HUDEP-2 (cell line): ENCODE results near the gene CSF3R.

Experiments used
- DNase-seq, 76 experiments: peaks; one replicate each; lab custom pipeline; 2025; ENCODE audit not compliant: unreplicated experiment in 76 of 76; lab: John Stamatoyannopoulos, UW

The CSF3R gene

DNA sequence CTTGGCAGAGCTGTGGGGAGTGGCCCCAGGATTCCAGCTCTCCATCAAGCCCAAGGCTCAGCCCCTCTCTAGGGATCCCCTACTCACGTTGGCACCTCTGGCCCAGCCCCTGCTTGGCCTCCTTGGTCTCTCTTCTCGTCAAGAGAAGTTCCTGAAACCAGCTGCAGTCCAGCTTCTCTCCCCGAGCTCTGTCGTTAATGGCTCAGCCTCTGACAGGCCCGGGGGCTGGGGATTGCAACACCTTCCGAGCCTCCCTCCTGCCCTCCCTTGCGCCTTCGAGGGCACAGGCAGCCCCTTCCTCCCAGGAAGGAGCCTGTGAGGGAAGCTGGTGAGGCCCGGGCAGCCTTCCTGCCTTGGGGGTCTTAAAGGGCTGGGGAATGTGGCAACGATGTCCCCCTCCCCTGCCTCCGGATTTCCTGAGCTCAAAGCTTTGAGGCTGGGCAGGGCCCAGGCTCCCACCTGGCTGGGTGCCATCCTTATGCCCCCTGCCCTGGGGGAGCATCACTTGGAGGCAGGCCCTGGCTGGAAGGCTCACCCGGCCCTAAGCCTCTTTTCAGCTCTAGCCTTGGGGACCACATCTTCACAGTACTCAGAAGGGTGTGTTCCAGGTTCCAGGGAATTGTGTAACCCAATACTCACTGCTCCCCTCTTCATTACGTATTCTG, at the start of gene CSF3R:
TSS of gene CSF3R (minus strand) at position 190 of the 665 bp plus-strand sequence. CDS start 3,417 bp downstream, outside the sequence.
- no peak for DNase-seq

DNA sequence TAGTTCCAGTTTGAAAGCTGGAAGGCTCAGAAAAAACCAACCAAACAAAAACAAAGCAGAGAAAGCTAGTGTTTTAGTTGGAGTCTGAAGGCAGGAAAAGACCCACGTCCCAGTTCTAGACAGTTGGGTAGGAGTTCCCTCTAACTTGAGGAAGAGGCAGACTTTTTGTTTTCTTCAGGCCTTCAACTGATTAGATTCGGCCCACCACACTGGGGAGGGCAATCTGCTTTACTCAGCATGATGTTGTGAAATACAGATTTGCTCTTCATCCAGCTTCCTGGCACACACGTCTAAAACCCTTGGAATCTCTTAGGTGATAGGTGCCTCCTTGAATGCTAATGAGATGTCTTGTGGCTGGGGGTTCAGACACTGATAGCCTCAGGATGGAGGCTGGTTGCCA, 49.1 kb upstream of the CSF3R start:
- no peak for DNase-seq

DNA sequence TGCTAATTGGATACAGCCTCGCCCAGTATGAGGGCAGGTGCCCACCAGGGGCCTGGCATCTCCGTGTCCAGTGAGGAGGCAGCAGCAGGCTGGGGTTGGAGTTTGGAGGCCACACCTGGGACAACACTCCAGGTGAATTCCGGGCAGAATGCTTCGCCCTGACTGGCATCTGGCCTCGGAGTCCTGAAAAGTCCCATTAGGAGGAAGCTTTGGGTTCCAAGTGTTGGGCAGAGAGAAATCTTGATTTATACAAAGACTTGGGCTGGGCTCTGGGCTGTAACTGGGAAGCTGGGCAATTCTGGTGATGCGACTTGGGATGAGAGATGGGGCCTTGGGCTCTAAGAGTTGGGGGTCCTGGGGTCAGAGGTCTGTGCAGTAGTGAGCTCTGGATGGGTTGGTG, 48.1 kb upstream of the CSF3R start:
- DNase-seq, result no peak

DNA sequence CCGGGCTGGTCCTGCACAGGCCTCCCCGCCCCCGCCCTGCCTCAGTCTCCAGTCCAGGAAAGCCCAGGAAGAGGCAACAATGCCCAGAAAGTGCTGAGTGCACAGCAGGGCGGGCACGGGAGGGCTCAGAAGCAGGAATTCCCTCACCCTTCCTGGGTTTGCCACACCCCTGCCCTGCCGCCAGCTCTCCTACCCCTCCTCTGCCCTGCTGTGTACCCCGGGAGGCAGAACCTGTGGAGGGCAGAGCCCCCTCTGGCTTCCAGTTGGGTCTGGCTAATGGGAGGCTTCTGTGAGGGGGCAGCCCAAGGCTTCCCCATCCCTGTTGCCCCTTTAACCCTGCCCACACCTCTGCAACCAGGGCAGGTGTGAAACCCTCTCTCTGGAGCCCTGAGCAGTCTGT, 47.5 kb upstream of the CSF3R start:
- no peak for DNase-seq

DNA sequence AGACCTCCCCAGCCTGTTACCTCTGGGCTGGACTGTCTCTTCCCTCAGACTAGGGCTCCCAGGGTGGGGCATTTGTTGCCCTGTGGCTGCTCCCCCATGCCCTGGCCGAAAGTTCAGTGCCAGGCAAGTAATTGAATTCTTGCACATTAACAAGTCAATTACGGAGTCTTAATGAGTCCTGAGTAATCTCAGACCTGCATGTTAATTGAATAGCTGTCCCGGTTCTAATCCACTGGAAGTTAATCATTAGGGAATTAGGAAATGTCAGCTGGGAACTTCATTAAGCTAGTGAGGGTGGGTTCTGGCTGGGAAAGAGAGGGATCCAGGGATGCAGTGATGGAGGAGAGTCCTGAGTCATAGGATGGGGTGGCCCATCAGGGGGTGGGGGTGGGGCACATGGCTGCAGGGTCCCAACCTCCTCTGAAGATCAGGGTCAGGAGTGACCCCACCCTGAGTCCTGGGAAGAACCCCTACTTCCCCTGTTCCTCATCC, 47.1 kb upstream of the CSF3R start:
- DNase-seq, result no peak

DNA sequence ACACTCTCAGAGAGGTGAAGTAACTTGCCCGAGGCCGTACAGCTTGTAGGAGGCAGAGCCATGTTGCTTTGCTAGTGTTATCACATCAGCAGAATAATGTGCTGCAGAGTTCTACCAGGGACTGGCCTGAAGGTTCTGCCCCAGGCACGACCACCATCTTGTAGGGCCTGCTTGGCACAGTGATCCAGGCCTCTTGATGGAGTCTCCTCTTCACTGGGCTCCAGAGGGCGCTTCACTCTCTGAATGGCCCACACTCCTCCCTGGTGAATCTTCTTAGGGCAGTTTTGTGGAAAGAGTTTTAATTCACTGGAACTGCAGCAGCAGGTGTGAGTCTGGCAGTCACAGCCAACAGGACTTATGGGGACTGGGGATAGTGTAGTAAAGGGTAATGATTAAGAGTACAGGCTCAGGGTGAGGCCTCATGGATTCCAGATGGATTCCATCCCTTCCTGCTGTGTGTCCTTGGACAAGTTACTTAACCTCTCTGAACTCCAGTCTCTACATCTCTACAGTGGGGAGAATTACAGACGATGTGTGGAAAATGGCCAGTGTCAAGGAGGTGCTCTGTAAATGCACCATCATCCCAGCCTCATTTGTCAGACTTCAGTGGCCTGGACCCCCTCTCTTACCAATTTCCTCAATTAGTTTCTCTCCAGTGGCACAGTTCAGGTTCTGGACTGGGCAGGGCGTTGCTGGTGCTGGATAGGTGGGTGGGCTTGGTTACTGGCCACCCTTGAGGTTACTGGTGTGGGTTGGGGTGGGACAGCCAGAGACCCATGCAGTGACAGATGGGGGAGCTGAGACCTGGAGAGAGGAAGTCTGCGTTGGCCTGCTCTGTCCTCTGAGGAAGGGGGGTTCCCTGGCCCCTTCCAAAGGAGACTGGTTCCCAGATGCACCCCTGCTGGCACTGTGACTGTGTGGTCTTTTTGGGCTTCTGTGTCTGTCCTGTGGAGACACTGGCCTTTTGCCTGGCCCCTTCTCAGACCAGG, 45.9 kb upstream of the CSF3R start:
- peak in 3 of 76 experiments; percentile 3 to 32 (median 8) for DNase-seq

DNA sequence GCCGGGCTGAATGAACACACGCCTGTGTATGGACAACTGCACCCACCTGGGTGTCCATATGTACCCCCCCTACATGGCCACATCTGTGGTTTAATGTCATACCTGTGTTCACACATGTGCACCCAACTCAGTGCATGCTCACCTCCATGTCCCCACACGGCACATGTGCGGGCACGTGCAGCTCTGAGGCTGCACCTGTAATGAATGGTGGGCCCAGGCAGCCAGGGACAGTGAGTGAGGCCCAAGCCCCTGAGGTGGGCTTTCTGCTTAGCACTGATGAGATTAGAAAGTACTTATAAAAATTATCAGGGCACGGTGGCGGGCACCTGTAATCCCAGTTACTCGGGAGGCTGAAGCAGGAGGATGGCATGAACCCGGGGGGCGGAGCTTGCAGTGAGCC, 42.5 kb upstream of the CSF3R start:
- DNase-seq, result no peak

DNA sequence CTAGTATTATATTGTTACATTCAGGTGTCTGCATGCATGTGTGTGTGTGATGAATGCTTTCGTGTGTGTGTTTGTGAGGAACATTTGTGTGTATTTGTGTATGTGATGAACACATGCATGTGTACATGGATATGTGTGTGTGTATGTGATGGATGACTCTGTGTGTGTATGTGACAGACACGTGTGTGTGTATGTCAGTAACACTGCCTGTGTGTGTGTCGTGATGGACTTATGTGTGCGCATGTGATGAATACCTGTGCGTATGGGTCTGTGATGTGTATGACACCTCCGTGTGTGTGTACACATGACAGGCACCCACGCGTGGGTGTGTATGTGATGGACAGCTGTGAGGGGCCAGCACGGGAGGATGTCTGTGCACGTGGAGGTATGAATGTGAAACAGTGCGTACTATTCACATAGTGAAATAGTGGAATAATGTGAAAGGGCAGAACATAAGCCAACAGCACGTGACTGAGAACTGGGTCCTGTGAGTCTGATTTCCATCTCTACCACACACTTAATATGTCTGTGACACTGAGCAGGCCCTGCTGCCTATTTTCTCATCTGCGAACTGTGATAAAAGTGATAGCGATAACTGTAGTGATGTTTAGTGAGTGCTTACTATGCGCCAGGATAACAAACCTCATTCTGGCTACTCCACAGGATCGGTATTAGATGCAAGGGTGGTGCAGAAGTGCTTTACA, 41.8 kb upstream of the CSF3R start:
- DNase-seq, result no peak

DNA sequence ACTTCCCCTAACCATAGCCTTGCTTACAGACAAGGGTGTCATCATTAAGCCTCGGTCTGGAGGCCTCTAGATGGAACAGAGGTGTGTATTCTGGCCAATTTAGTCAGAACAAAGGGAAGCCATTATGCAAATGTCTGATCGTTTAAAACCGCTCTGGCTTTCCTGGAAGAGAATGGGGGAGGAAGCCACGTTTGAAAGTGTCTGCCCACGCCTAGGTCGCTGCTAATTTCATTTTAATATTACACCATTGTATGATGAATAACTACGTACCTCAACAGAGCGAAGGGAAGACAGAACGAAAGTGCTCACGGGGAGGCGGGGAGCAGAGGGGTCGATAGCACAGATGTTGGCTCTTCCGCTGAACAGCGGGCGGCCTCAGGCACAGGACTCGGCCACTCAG, 41.1 kb upstream of the CSF3R start:
- no peak for DNase-seq

DNA sequence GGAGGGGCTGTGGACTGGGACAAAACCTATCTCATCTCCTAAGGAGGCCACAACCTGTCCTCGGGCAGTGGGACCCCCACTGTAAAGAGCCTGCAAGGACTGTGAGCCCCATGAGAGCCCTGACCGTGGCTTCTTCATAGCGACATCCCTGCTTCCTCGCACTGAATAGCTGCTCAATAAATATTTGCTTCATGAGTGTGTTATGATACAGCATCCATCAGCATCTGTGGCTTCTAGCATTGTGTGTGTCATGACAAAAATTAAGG, 40.5 kb upstream of the CSF3R start:
- no peak for DNase-seq

DNA sequence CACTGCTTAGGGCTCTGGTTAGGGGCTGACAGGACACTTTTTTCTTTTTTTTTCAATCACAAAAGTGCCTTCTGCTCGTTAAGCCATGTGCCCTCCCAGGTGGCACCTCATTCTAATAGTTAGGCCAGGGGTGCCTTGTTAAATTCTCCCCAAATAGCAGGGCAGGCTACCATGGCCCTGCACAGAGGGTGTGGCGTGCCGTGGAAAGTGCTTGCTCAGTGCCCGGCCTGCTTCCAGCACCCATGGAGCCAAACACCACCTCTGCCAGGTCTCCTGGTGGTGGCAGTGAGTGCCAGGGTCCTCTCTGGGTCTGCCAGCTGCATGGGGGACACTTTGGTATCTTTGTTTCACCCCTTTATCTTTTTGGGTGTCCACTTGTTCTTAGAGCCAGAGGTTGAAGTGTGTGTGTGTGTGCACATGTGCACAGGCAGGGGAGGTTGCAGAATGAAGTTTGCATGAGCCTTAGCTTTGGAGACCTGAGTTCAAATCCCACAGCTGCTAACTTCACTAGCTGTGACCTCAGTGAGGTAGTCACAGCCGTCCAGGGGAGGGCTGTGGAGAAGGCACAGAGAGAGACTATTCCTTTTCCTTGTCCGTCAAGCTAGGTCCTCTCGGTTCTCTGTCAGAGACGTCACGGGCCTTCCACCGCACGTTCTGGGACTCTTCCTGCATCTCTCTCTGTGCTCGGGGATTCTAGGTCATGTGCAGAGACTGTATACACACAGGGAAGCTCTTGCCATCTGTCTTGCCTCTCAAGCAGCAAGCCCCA, 39.9 kb upstream of the CSF3R start:
- DNase-seq, result no peak

DNA sequence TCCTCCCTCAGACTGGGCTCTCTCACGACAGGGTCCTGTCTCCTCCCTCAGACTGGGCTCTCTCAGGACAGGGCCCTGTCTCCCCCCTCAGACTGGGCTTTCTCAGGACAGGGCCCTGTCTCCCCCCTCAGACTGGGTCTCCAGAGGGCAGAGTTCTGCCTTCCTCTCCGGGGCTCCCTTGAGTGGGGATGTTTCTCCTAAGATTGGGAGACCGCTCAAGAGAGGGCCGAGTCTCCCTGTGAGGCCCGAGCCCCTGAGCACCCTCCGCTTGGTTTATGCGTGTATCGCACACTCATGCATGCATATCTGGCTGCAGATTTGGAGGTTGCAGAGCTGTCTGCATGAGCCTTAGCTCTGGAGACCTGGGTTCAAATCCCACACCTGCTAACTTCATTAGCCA, 39.3 kb upstream of the CSF3R start:
- DNase-seq, result no peak

DNA sequence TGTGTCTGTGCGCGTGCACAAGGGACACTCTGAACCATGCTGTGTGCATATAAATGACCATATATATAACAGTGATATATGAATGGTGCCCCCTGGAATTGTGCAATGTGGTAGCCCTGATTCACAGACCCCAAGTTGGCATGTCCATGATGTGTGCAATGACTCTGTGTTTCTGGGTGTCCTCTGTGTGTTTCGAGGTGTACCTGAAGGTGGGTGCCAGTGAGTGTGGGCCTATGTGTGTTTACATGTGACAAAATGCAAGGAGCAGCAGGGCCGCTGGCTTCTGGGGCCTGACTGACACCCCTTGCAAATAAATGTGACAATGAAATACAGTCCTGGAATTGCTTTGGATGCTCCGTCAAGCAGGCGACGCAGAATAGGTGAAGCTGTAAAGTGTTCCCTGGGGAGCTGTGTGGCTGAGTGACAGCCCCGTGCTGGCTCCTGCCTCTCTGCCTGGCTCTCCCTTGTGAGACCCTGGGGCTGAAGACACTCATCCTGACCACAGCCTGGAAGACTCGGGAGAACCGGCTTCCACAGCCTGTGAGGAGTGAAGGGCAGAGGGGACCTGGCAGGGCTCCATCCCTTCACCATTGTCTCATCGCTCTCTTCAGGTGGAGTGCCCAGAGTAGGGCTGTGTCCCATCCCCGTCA, 38.2 kb upstream of the CSF3R start:
- no peak for DNase-seq

DNA sequence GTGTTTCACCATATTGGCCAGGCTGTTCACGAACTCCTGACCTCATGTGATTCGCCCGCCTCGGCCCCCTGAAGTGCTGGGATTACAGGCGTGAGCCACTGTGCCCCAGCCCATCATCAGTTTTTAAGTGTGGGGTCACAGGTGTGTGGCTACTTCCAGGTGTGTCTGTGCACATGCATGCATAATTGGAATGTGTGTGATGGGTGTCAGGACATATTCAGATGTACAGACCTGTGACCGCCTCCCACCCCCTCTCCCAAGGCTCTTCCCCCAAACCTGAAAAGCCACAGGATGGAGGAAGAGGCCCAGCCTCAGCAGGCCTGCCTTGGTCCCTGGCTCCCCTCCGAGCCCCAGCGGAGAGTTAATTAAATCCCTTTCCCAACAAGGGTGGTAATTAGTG, 37.3 kb upstream of the CSF3R start:
- no peak for DNase-seq

DNA sequence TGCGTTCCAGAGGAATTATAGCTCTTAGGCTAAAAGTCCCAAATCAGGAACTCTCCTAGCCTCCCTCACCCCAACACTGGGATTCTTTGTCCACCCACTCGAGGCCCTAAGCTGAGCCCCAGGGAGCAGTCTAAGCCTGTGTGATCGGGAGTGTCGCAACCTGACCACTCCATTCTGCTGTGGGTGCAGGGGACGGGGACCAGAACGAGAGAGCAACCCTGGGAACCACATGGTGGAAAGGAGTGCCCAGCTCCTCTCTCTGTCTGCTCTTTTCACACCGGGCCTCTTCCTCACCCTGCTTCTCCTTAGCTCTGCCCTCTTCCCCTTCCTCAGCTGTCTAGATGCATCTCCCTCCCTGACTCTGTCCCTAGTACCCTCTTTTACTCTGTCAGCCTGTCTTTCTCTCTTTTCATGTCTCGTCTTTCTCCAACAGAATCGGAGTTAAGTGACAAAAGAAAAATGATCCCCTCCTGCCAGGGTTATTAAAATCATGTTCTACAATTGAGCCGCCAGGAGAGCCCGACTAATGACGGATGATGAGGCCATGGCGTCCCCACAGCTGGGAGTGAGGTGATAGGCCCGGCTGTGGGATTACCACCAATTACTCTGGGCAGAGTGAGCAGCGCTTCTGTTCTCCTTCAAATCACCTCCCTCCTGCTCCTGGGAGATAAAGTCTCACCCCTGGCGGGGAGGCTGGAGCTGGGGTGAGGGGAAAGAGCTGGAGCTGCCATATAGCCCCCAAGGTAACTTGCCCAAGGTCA, 34.5 kb upstream of the CSF3R start:
- DNase-seq, result no peak

DNA sequence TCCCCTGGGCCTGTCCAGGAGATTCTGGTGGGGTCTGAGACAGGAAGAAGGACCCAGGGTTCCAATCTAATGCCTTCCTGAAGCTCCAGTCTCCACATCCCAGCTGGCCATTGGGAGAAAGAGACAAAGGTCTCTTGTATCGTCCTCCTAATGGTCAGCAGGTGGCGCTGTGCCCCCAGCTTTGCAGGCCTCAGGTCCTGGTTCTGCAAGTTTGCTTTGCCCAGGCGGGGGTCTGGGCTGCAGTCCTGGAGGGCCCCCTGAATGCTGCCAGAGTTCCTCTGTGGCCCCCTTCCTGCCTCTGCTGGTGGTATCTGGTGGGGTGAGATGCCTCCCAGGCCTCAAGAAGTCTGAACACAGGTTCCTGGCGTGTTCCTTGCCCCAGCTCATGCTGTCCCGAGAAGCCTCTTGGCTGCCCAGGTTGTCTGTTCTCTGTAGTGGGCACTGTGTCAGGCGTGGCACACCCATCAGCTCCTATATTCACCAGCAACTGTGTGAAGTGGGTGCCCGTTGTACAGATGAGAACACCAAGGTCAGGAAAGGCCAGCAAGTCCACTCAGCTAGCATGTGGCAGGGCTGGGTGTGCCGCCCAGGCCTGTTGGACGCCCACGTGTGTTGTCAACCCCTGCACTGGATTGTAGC, 33.8 kb upstream of the CSF3R start:
- DNase-seq, result peak in 19 of 76 experiments; percentile 6 to 34 (median 16)

DNA sequence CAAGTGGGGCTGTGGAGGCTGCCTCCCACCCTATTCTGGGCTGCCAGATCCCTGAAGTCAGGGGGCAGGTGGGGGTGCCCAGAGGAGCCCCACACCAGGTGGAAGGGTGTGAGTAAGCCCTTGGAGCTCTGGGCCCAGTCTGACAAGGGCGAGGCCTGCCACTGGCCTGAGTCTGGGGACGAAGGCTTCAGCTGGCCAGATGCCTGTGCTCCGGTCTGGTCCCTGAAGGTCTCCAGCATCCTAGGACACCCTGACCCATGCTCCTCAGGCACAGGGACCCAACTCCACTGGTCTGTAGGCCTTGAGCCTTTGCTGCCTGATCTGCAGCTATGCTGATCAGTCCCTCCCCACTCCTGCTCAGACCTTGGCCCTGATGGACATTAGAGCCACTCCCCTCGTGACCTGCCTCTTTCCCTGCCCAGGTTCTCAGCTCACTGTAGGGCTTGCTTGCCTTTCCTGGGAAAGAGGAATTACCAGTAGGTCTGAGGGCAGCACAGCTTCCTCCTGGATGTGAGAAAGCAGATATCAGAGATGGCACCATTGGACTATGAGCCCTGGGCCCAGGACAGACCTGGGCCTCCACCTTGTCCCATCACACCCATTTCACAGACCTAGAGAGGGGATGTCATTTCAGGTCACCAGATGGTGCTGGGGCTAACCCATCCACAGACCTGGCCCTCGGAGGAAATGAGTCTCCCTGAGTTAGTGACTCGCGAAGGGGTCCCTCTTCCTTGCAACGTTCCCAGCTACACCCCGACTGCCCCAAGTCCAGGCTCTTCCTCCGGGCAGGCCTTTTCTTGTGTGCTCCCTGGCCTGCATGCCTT, 32.8 kb upstream of the CSF3R start:
- DNase-seq, result no peak

DNA sequence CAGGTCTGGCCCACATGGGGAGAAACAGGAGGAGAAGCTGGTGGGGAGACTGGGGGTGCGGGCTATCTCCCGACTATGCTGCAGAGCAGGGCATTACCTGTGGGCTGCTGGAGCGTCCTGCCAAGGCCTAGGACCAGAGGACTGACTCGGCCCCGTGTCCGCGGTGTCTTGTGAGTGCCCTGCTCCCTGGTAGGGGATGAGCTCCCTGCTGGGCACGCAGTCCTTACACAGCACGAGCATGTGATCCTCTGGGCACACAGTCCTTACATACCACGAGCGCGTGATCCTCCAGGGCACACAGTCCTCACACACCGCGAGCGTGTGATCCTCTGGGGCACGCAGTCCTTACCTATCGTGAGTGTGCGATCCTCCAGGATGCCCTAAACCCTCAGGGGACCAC, 31.8 kb upstream of the CSF3R start:
- DNase-seq, result no peak
